Activated CD4-positive, alpha-beta T cell treated with anti-CD3 and anti-CD28 coated beads, Interleukin-2, Interleukin-6, amounts not matched to agents 100 ng/mL and 50 ng/mL, durations not matched to agents 16 hours and 8 hours (primary cell): ENCODE data around the gene PRR29.
"Not testable (repeated sequence)": the region's sequence is repeated elsewhere in the genome, so short reads cannot be mapped to it uniquely, and the experiment has no call there.

Experiments
- DNase-seq: peaks from one replicate; pipeline ENCODE4 v3.0.0-alpha.2; 2020

Gene PRR29

GRCh38 chr17:63998721-63999679, 849 bp downstream of the PRR29 start:
- no peak for DNase-seq

GRCh38 chr17:63999680-64000531, 1.8 kb downstream of the PRR29 start:
- DNase-seq = no peak

- no peak for DNase-seq
Observed at GRCh38 chr17:64001091-64001579, 3.0 kb downstream of the PRR29 start.

GRCh38 chr17:64001763-64002529, 3.8 kb downstream of the PRR29 start:
- DNase-seq = no peak

GRCh38 chr17:64002658-64003525, 4.7 kb downstream of the PRR29 start:
- DNase-seq = no peak

- DNase-seq = no peak
Observed at GRCh38 chr17:64003526-64004121, 5.5 kb downstream of the PRR29 start.

- no peak for DNase-seq
Observed at GRCh38 chr17:64004218-64004770, 6.1 kb downstream of the PRR29 start.

- no peak for DNase-seq
Observed at GRCh38 chr17:64004903-64005733, 7.0 kb downstream of the PRR29 start.

- DNase-seq = no peak
Observed at GRCh38 chr17:64005734-64006167, 7.6 kb downstream of the PRR29 start.

GRCh38 chr17:64006361-64007088, 8.4 kb downstream of the PRR29 start:
- DNase-seq = no peak

- DNase-seq = not testable (repeated sequence)
Observed at GRCh38 chr17:64007089-64007837, 9.1 kb downstream of the PRR29 start.

- DNase-seq = no peak
Observed at GRCh38 chr17:64007838-64008282, 9.7 kb downstream of the PRR29 start.

GRCh38 chr17:64008346-64008745, 10.2 kb downstream of the PRR29 start:
- no peak for DNase-seq

GRCh38 chr17:64008830-64009229, 10.7 kb downstream of the PRR29 start:
- DNase-seq = no peak

GRCh38 chr17:64009571-64010402, 11.6 kb downstream of the PRR29 start:
- no peak for DNase-seq

GRCh38 chr17:64015447-64015846, 17.3 kb downstream of the PRR29 start:
- DNase-seq = no peak

- no peak for DNase-seq
Observed at GRCh38 chr17:64016231-64016784, 18.2 kb downstream of the PRR29 start.
